Adrenal gland (tissue), 12 donors: ENCODE results near the gene RPS6KA1. TPM values are rescaled to one million over a fixed set of nuclear protein-coding genes. Genes with fewer than 3 reads are reported as not detected.

ENCODE experiments used
- DNase-seq, 7 donors: peaks; one replicate each; pipeline ENCODE4 v3.0.0-alpha.2; 2019 to 2020
- H3K27ac ChIP-seq, 5 donors: fragments of 200-600 bp; sonication (generic) in 4 of 5; 1 replicate in 3 of 5; 2 replicates in 2 of 5; pipeline versions ENCODE4 v1.5.1 to v1.8.0; 2016 to 2020; ENCODE audit warnings: mild to moderate bottlenecking in 1 of 5
- H3K27me3 ChIP-seq: fragments of 200-600 bp; 2 replicates; pipeline ENCODE4 v1.8.0; 2021
- H3K36me3 ChIP-seq, 2 donors: fragments of 200-600 bp; replicated peaks in 1 of 2; 1 replicate in 1 of 2; 2 replicates in 1 of 2; pipeline versions ENCODE4 v1.5.1 to v1.8.0; 2018 to 2022
- H3K4me1 ChIP-seq, 2 donors: fragments of 200-600 bp; replicated peaks in 1 of 2; 1 replicate in 1 of 2; 2 replicates in 1 of 2; pipeline versions ENCODE4 v1.5.1 to v1.8.0; 2018 to 2021
- H3K4me3 ChIP-seq, 4 donors: fragments of 200-600 bp; sonication (generic) in 3 of 4; one replicate each; pipeline ENCODE4 v1.5.1; 2016 to 2018
- H3K9me3 ChIP-seq, 3 donors: fragments of 200-600 bp; sonication (generic) in 1 of 3; replicated peaks in 1 of 3; 1 replicate in 2 of 3; 2 replicates in 1 of 3; pipeline versions ENCODE4 v1.5.1 to v1.8.0; 2016 to 2021
- CTCF ChIP-seq, 6 experiments: fragments of 450-650 bp in 4 of 6; fragments of 200-600 bp in 2 of 6; sonication (generic) in 1 of 6; IDR thresholded peaks; 1 replicate in 5 of 6; 2 replicates in 1 of 6; pipeline versions ENCODE4 v1.5.1 to v1.8.0; 2016 to 2021; ENCODE audit warnings: antibody characterized with exemption in 6 of 6, mild to moderate bottlenecking in 2 of 6, moderate library complexity in 1 of 6
- POLR2A ChIP-seq, 2 donors: fragments of 450-650 bp; IDR thresholded peaks; one replicate each; pipeline ENCODE4 v1.6.1; 2017; ENCODE audit warnings: antibody characterized with exemption in 2 of 2, mild to moderate bottlenecking in 2 of 2, moderate library complexity in 1 of 2
- WGBS, 4 donors: extraction: QIAGEN DNeasy Blood & Tissue Kit in 2 of 4; methylation state at CpG; one replicate each; pipeline versions ENCODE4 v1.1.5 to v1.1.7; 2013 to 2017; 5-methylcytosine and 5-hydroxymethylcytosine counted together
- intact Hi-C, 2 donors: fragments of 100-400 bp; cut with DNase I; formaldehyde crosslinking; loops; one replicate each; pipeline versions ENCODE4 v1.14.1 to v1.15.0; 2022 to 2023
- polyA plus RNA-seq, 3 donors: library from polyadenylated mRNA; stranded (reverse); fragments of 200-250 nt in 2 of 3; fragments of 350-450 nt in 1 of 3; fragmentation: Illumina TruSeq in 1 of 3; extraction: RNeasy Lipid Tissue Mini Kit (QIAGEN cat#74804) in 1 of 3; gene quantifications; one replicate each; pipeline ENCODE4 v1.2.3, GENCODE V29; 2013 to 2014
- total RNA-seq, 9 donors: library from RNA; depleted of rRNA in 4 of 9; stranded (reverse); fragments of >200 nt in 4 of 9; fragments of 120-200 nt in 1 of 9; fragmentation: NEBNext Ultra II Directional in 1 of 9; extraction: Animal tissue kit (Norgen Biotek cat#: 25700) in 1 of 9; gene quantifications; one replicate each; pipeline versions ENCODE4 v1.1.0 to v1.2.4, GENCODE V29; 2013 to 2023
- donor health status: healthy with polysubstance abuse.
- donor health status: Bipolar disorder and iron deficiency.
- donor health status: DM: yes; HTN: yes; CAD: no.
- donor health status: DM: no; HTN: no; CAD: no.
- donor health status: DM: no; HTN: no; CAD: no.
- donor health status: DM: yes; HTN: yes; CAD: no.

Gene RPS6KA1
- total and polyA plus RNA-seq, 12 donors = 17.1 to 51.5 (median 40.1) TPM

- Histone ChIP-seq H3K36me3 (peaks cover 0 to 13% of the 10 kb centered on the region in 2 donors), H3K4me1 (peaks cover 14 to 18% of the 10 kb centered on the region in 2 donors), H3K27me3 (no peaks in the 10 kb centered on the region), H3K27ac (peak overlapping the region in 4 of 5 donors; percentile 30 to 86 (median 68)), H3K9me3 (no peaks in the 10 kb centered on the region), H3K4me3 (no peak overlapping the region)
- intact Hi-C loops = no loop called here
- DNase-seq = no peak
- TF ChIP-seq CTCF (IDR thresholded peaks at IDR 0.05) (no peak), POLR2A (IDR thresholded peaks at IDR 0.05) (no peak)
- WGBS, 4 donors = 92 to 96% (median 93%) methylated on average over 9 to 10 of the region's 10 CpGs
Observed at GRCh38 chr1:26554781-26555180, 25.2 kb downstream of the RPS6KA1 start.

GRCh38 chr1:26555550-26555981 is 26.0 kb downstream of the RPS6KA1 start:
- peak in 1 of 2 donors; percentile 40 for TF ChIP-seq POLR2A (IDR thresholded peaks at IDR 0.05)
- TF ChIP-seq CTCF (IDR thresholded peaks at IDR 0.05) = no peak
- intact Hi-C loops = no loop called here
- H3K27ac ChIP-seq = peak overlapping the region in 4 of 5 donors; percentile 30 to 86 (median 68)
- H3K4me1 ChIP-seq = peaks cover 14 to 18% of the 10 kb centered on the region in 2 donors
- H3K36me3 ChIP-seq = peaks cover 0 to 18% of the 10 kb centered on the region in 2 donors
- H3K4me3 ChIP-seq = no peak overlapping the region
- no peaks in the 10 kb centered on the region for H3K27me3 ChIP-seq
- no peaks in the 10 kb centered on the region for H3K9me3 ChIP-seq
- peak; percentile 76 to 94 (median 88) for DNase-seq
- 29 to 50% (median 34%) methylated on average over 1 to 11 of the region's 11 CpGs for WGBS, 4 donors

- intact Hi-C loops = no loop called here
- H3K4me3 ChIP-seq = no peak overlapping the region
- H3K9me3 ChIP-seq = no peaks in the 10 kb centered on the region
- no peaks in the 10 kb centered on the region for H3K27me3 ChIP-seq
- H3K27ac ChIP-seq = peak overlapping the region in 4 of 5 donors; percentile 57 to 86 (median 68)
- no peak for DNase-seq
- peaks cover 0 to 19% of the 10 kb centered on the region in 2 donors for H3K36me3 ChIP-seq
- WGBS, 4 donors = 36 to 47% (median 41%) methylated on average over 1 to 2 of the region's 2 CpGs
- H3K4me1 ChIP-seq = peaks cover 14 to 18% of the 10 kb centered on the region in 2 donors
- TF ChIP-seq POLR2A (IDR thresholded peaks at IDR 0.05) (no peak), CTCF (IDR thresholded peaks at IDR 0.05) (no peak)
Observed at GRCh38 chr1:26556111-26556510, 26.6 kb downstream of the RPS6KA1 start.

- H3K27me3 ChIP-seq = no peaks in the 10 kb centered on the region
- WGBS, 4 donors = 90 to 94% (median 93%) methylated on average over 13 to 14 of the region's 14 CpGs
- H3K4me3 ChIP-seq = no peak overlapping the region
- no peak for TF ChIP-seq POLR2A (IDR thresholded peaks at IDR 0.05)
- no peak for TF ChIP-seq CTCF (IDR thresholded peaks at IDR 0.05)
- intact Hi-C loops = no loop called here
- no peaks in the 10 kb centered on the region for H3K9me3 ChIP-seq
- H3K36me3 ChIP-seq = peaks cover 0 to 16% of the 10 kb centered on the region in 2 donors
- H3K4me1 ChIP-seq = peaks cover 14 to 18% of the 10 kb centered on the region in 2 donors
- peak overlapping the region in 1 of 5 donors; percentile 86 for H3K27ac ChIP-seq
- no peak for DNase-seq
Observed at GRCh38 chr1:26557008-26557407, 27.4 kb downstream of the RPS6KA1 start.
